Sciatic nerve (tissue), 2 donors: Measurements from ENCODE around the gene ST3GAL3. TPM values are rescaled to one million over a fixed set of nuclear protein-coding genes. Genes with fewer than 3 reads are reported as not detected.

Experiments used
- ATAC-seq: fragments of 200-7000 bp; cut with Tn5 transposase; one replicate; pipeline ENCODE4 v1.9.1; 2020; ENCODE audit warnings: mild to moderate bottlenecking, moderate library complexity
- DNase-seq: peaks from one replicate; pipeline ENCODE4 v3.0.0-alpha.2; 2020; ENCODE audit warnings: low spot score
- intact Hi-C: fragments of 100-400 bp; cut with DNase I; formaldehyde crosslinking; loops from one replicate; pipeline ENCODE4 v1.14.2; 2022
- total RNA-seq: library from RNA; stranded (reverse); fragmentation: NEBNext Ultra II Directional; extraction: Animal tissue kit (Norgen Biotek cat#: 25700); gene quantifications from one replicate; pipeline ENCODE4 v1.2.1, GENCODE V29; 2021
- donor health status: DM: no; HTN: no; CAD: no.
- donor health status: DM: no; HTN: no; CAD: no.

ST3GAL3 gene
- total RNA-seq, 1 donor from 2014 or later = 35.8 TPM

- ATAC-seq = no peak
- DNase-seq = no peak
- intact Hi-C loops = loop anchor here (10.0 kb wide), 1 partner anchor 403 kb away; the partner anchor contains the start of gene PTPRF
These were observed 230.0 kb downstream of the ST3GAL3 start for GRCh38 chr1:43937179-43937865.

- ATAC-seq (no peak), DNase-seq (no peak)
- intact Hi-C loops = loop anchor here (10.0 kb wide), 1 partner anchor 404 kb away; the partner anchor contains the start of gene PTPRF
These were observed 231.0 kb downstream of the ST3GAL3 start for GRCh38 chr1:43938383-43938782.

DNA sequence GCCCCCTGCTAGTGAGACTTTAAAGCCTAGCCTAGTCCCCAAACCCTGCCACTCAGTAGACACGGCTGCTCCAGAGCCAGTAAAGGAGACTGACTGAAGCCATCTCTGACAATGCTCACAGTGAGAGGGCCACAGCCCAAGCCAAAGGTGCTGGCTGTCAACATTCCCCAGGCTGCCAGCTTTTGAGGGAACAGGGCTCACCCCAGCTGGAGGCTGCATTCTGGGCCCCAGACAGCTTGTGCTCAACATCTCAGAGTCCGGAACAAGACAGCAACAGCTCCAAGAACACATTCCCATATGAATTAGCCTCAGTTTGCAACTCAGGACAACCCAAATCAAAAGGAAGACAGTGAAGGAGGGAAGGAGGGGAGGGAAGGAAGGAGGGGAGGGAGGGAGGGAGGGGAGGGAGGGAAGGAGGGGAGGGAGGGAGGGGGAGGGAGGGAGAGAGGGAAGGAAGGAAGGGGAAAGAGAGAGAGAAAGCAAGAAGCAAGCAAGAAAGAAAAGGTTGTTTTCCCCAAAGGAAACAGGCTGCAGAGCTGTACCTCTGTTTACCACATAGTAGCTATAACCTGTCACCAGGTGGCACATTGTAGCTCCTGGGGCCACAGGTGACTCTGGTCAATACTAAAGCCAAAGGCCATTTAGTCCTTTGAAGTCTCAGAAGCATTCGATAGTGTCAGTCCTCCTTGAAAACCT lies 231.7 kb downstream of the ST3GAL3 start:
- no peak for DNase-seq
- no peak for ATAC-seq
- intact Hi-C loops = loop anchor here (10.0 kb wide), 1 partner anchor 404 kb away; the partner anchor contains the start of gene PTPRF

DNA sequence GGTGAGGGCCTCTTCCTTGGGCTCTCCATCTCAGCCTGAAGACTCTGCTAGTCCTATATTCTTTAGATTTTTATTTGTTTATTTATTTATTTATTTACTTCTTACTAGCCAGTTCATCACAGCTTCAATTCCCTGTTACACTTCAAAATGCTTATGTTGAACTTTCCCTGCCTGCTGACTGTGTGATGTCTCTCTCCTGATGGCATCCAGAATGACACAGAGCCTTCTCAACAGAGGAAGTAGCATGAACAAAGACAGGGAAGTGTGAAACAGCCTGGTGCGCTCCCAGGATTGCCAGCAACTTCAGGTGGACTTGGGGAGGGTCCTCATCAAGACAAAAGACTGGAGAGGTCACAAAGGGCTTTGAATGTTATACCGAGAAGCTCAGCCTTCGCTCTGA lies 235.1 kb downstream of the ST3GAL3 start:
- intact Hi-C loops = no loop called here
- DNase-seq = no peak
- ATAC-seq = no peak

GRCh38 chr1:43944860-43945259 lies 237.5 kb downstream of the ST3GAL3 start:
- ATAC-seq (no peak), DNase-seq (no peak)
- intact Hi-C loops = no loop called here

GRCh38 chr1:43945674-43946235 lies 238.4 kb downstream of the ST3GAL3 start:
- DNase-seq (no peak), ATAC-seq (no peak)
- intact Hi-C loops = no loop called here

DNA sequence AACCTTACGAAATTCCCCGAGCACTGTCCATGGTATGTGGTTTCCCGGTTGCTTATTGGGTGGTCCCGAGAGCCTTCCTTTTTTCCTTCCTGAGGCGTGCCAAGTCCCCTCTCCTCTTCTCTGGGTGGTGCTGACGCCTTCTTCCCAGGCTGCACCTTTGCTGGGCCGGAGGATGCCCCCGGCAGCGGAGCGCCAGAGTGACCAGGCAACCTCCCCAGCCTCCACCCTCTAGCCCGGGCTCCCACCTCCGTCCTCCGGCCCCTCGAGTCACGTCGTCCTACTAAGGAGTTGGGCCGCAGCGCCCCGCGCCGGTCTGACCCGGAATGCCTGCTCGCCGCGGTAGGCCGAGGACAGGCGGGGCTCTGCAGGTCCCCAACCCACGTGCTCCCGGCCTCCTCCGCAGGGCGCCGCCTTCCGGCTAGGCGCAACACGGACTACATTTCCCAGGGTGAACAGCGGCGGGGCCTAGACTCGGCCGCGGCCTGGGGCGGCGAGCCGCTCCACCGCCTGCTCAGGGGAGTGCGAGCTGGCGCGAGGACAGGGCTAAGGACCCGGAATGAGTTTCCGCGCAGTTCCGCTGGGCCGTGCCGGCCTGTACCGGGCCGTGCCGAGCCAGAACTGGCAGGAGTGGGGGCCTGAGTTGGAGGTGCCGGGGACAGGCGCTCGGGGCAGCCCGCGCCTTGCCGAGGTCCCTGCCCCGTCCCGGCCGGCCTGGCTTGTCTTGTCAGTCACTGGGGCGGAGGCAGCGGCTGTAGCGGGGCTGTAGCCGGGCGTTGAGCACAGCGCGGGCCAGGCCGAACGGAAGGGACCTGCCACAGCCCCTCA lies 239.1 kb downstream of the ST3GAL3 start, which contains the start of gene IPO13:
Gene IPO13, plus strand, starts transcription at position 715 of the 825 bp plus-strand sequence. CDS start 651 bp downstream, outside the sequence.
- DNase-seq = peak; percentile 96
- ATAC-seq = peak; percentile 98
- intact Hi-C loops = no loop called here

GRCh38 chr1:43947061-43947873 lies 239.9 kb downstream of the ST3GAL3 start:
- DNase-seq = no peak
- intact Hi-C loops = no loop called here
- no peak for ATAC-seq

DNA sequence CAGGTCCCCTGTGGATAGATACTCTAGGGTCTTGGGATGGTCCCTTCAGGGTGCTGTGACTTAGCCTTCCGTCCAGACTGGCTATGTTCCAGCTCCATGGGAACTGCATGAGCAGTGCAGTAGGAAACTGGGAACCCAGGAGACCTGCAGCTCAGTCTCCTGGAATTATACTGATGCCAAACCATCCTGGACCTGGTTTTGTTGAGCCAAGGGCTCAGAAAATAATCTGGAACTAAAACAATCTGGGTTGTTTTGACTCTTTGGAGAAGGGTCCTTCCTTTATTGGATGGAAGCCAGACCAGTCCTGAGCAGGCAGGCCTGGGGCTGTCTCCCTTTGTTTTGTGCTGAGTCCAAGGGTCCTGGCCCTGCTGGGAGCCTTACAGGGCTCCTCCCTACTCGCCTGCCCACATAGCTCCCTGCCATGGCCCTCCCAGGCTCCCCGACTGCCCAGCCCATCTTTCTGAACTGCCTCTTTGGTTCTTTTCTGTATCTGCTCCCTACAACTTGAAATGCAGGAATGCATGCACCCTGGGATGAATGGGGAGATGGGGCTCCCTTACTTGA lies 240.6 kb downstream of the ST3GAL3 start:
- ATAC-seq (no peak), DNase-seq (no peak)
- intact Hi-C loops = no loop called here

GRCh38 chr1:43949678-43950077 lies 242.3 kb downstream of the ST3GAL3 start:
- intact Hi-C loops = no loop called here
- DNase-seq (no peak), ATAC-seq (no peak)

DNA sequence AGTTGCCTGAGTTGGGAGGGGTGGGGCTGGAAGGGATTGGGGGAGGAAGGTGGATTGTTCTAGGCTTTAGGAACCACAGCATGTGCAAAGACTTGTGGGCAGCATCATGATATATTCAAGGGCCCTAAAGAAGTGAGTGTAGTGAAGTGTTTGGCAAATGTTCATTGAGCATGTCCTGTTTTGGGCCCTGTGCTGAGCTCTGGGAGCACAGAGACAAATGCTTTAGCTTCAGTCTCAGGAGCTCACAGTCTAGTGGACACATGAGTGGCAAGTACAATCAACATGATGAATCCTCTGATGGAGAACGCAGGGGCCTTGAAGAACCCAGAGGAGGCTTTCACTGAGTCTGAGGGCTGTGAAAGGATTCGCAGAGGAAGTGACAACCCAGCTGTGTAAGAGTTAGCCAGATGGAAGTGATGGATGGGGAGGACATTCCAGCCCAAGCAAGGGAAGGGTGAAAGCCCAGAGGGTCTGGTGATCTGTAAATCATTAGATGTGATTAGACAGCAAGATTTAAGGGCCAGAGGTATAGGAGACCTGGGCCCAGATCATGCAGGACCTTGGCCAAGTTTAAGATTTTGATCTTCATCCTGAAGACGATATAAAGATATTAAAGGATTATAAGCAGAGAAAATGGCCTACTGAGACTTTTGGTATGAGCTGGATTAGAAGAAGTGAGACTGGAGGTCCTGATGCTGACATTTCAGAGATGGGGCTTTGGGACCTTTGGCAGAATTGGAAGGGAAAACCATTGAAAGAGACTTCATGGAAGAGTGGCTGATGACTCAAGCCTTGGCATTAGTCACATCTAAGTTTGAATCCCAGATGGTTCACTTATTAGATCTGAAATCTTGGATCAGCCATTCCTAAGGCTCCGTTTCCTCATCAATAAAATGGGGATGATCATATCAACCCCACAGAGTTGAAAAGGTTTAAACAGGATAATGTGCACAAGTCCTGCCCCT lies 244.0 kb downstream of the ST3GAL3 start:
- intact Hi-C loops = no loop called here
- ATAC-seq = no peak
- DNase-seq = no peak

DNA sequence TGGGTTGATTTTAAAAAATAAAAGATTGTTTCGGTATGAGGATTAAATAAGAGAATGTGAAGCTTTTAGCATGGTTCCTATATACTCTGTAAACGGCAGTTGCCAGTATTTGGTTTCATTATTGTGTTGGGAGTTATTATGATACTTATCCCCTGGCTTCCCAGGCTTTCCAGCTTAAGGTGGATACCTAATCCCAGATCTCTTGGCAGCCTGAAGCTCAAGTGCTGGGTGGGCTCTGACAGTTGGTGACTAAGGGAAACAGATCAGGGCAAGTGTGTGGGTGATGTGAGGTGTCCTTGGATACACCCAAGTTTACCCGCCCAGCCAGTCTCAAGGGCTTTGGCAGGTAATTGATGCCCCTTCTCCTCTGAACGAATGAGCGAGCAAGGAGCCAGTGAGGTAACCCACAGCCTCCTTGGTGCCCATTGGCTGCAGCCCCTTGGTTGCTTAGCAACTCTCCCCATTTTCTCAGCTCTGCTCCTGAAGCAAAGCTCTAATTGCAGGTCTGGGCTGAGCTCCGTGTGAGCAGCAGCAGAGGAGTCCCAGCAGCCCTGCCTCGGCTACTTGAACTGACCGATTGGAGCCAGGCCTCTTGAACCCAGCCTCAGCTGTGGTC lies 245.5 kb downstream of the ST3GAL3 start:
- intact Hi-C loops = no loop called here
- no peak for ATAC-seq

GRCh38 chr1:43953361-43953760 lies 246.0 kb downstream of the ST3GAL3 start:
- intact Hi-C loops = no loop called here
- no peak for ATAC-seq
- no peak for DNase-seq

More for the DNA sequence above, 245.5 kb downstream of the ST3GAL3 start:
- DNase-seq = no peak

GRCh38 chr1:43954036-43954435 lies 246.7 kb downstream of the ST3GAL3 start:
- DNase-seq (no peak), ATAC-seq (no peak)
- intact Hi-C loops = no loop called here

GRCh38 chr1:43956234-43956633 lies 248.9 kb downstream of the ST3GAL3 start:
- ATAC-seq (no peak), DNase-seq (no peak)
- intact Hi-C loops = no loop called here

DNA sequence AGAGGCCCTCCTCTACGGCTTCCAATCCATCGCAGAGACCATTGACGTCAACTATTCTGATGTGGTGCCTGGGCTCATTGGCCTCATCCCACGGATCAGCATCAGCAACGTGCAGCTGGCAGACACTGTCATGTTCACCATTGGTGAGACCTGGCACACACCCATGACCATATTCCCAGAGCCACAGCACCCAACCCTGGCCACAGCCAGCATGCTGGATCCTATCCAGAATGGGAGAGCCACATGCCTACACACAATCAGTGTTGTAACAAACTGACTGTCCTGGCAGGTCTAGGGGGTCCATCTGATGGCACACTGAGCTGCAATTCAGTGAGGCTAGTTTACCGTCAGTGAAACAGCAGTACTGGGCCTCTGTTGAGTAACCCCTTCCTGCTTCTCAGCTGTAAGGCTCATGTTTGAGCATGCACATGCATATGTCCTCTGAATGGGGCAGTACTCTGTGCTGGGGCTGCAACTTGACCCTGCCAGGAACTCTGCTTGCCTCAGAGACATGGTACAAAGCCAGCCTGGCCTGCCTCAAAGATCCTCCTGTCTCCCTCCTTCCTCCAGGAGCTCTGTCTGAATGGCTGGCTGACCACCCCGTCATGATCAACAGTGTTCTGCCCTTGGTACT lies 250.2 kb downstream of the ST3GAL3 start:
- intact Hi-C loops = no loop called here
- ATAC-seq (no peak), DNase-seq (no peak)
